ENCODE data around the gene AKAP8L. TPM values are rescaled to one million over a fixed set of nuclear protein-coding genes. Genes with fewer than 3 reads are reported as not detected.
A peak's percentile ranks its signal among the peaks of the same experiment; 100 is the strongest.

AKAP8L gene
- total and polyA plus RNA-seq, 2 of the 8 experiments (the other 6 are each of a cell fraction or from before 2014, with no cell fraction given): 75.1 to 138 TPM

DNA sequence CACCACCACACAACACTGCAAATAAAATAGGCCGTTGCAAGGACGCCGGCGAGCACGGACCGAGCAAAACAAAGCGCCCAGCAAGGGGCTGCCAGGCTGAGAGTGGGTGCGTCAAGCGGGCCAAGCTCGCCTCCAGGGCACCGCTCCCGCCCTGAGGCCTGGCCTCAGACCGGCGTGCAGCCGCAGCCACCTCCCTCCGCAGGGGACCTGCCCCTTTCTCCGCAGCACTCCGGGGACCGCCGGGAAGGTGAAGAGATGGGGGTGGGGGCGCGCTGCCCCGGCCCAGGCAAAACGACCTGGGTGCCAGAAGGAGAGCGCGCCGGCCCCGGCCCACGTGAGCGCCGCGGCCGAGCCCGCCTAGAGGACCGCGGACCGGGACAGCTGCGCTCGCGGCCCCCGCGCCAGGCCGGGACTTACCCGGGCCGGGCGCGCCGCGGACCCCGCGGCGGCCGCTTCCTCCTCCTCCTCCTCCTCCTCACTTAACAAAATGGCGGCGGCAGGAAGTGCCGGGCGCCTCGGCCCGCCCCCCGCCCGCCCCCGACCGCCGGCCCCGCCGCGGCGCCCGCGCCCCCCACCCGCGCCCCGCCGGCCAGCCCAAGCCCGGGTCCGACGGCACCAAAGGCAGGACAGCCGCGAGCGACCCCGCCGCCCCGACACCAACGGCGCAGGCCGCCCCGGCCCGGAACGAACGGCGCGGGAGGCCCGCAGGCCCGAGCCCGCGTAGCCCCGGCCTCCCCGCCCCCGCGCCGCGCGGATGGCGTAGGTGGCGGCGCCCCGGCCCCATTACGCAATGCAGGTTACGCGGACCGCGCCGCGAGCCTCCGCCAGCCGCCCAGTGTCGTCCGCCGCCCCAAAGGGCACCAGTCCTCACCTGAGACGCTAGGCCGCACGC, 87.1 kb downstream of the AKAP8L start:
- peaks cover 6% of the 10 kb centered on the region for H3K79me1 ChIP-seq (ENCODE audit: low read depth, low read length)
- H3K4me2 ChIP-seq (ENCODE audit: insufficient read depth in 1 of 2, low read depth in 2 of 2, low read length in 2 of 2): peak overlapping the region; percentile 87 to 95
- H4K20me1 ChIP-seq (replicated peaks in 1 of 2; ENCODE audit: control insufficient read depth in 1 of 2, insufficient read depth in 2 of 2, low read length in 2 of 2): peaks cover 23 to 28% of the 10 kb centered on the region in 2 experiments
- peak overlapping the region; percentile 48 for H3K18ac ChIP-seq (ENCODE audit: extremely low read depth, low read length)
- H3K4me3 ChIP-seq (ENCODE audit: extremely low read depth in 1 of 4, insufficient read depth in 2 of 4, low read depth in 3 of 4, low read length in 4 of 4): peak overlapping the region; percentile 53 to 100 (median 90)
- no peak overlapping the region for H3K14ac ChIP-seq (ENCODE audit: insufficient read length)
- peaks cover 0 to 4% (median 0%) of the 10 kb centered on the region in 4 experiments; a peak in 2 of 7 replicates for H3K4me1 ChIP-seq (replicated peaks in 1 of 4; ENCODE audit: control insufficient read depth in 3 of 4, insufficient read depth in 4 of 4, low read length in 3 of 4)
- no peak overlapping the region for H2BK20ac ChIP-seq (ENCODE audit: low read length)
- H3K56ac ChIP-seq (replicated peaks; ENCODE audit: insufficient read length, low read depth, low read length): peak overlapping the region; percentile 92
- H3K79me2 ChIP-seq (ENCODE audit: control insufficient read depth in 1 of 2, insufficient read depth in 2 of 2, low read length in 2 of 2): peaks cover 52 to 58% of the 10 kb centered on the region in 2 experiments
- no peak overlapping the region for H2AK5ac ChIP-seq (ENCODE audit: low read depth, low read length)
- no peaks in the 10 kb centered on the region for H3K27me3 ChIP-seq (replicated peaks in 1 of 4; ENCODE audit: control insufficient read depth in 3 of 4, extremely low read depth in 1 of 4, insufficient read depth in 3 of 4, low read length in 3 of 4)
- no peak overlapping the region for H2BK120ac ChIP-seq (replicated peaks; ENCODE audit: low read depth, low read length)
- H4K5ac ChIP-seq (ENCODE audit: insufficient read length, low read depth, low read length): peak overlapping the region; percentile 76
- peak overlapping the region; percentile 89 to 100 (median 92) for H3K9ac ChIP-seq (replicated peaks in 1 of 4; ENCODE audit: extremely low read depth in 1 of 4, low read depth in 3 of 4, low read length in 3 of 4)
- peaks cover 8% of the 10 kb centered on the region; the same call in 1 of the 2 replicates for H3K23me2 ChIP-seq (ENCODE audit: low read depth, low read length)
- 0% methylated on average over 26 of the region's 122 CpGs; no CpG with 5 or more reads in 1 of the 2 experiments for WGBS, 2 experiments (ENCODE audit: extremely low coverage in 1 of 2, insufficient coverage in 1 of 2, insufficient read length in 1 of 2, insufficient replicate concordance in 2 of 2, low coverage in 1 of 2, low lambda C conversion rate in 2 of 2, missing lambda C conversion rate in 1 of 2)
- H2BK5ac ChIP-seq (ENCODE audit: low read depth, low read length): peak overlapping the region; percentile 83; the same call in 1 of the 2 replicates
- ChIA-PET CTCF (ENCODE audit: partially characterized antibody) (interaction anchor here (1.3 to 2.1 kb wide), 3 partner anchors 11 to 80 kb away, joined by 3 to 5 read pairs (median 3); no protein-coding TSS in a partner anchor), POLR2A (ENCODE audit: partially characterized antibody) (interaction anchor here (0.6 to 4.5 kb wide), 18 partner anchors 9 to 113 kb away, joined by 3 to 27 read pairs (median 4); partner anchors contain the start of gene AKAP8)
- H3K23ac ChIP-seq (ENCODE audit: insufficient read length): no peak overlapping the region
- DNase-seq (ENCODE audit: low read depth in 1 of 2, low spot score in 2 of 2) (peak in 1 of 2 experiments; percentile 60), FAIRE-seq (no peak)
- no peak overlapping the region for H2BK15ac ChIP-seq (ENCODE audit: low read length)
- H4K91ac ChIP-seq (replicated peaks; ENCODE audit: insufficient read length, low read length): peak overlapping the region; percentile 84
- H4K8ac ChIP-seq (ENCODE audit: extremely low read depth, insufficient read depth, low read length): peak overlapping the region; percentile 99
- H3K36me3 ChIP-seq (ENCODE audit: control insufficient read depth in 2 of 4, insufficient read depth in 4 of 4, low read length in 3 of 4): no peaks in the 10 kb centered on the region
- H2BK12ac ChIP-seq (ENCODE audit: low read depth, low read length): peak overlapping the region; percentile 1; the same call in 1 of the 2 replicates
- H2AFZ ChIP-seq (ENCODE audit: low read length): no peak overlapping the region
- H3K27ac ChIP-seq (ENCODE audit: low read depth, low read length): peak overlapping the region; percentile 94
- H3K4ac ChIP-seq (replicated peaks; ENCODE audit: insufficient read length, low read depth, low read length): no peak overlapping the region
- H3K9me3 ChIP-seq (ENCODE audit: insufficient read depth in 2 of 2, low read depth in 1 of 2, low read length in 1 of 2): no peaks in the 10 kb centered on the region
- TF ChIP-seq GTF2F1 (IDR thresholded peaks at IDR 0.05; ENCODE audit: borderline replicate concordance, low read depth, low read length): no peak
- peak; percentile 10; the same call in 1 of the 2 replicates for TF ChIP-seq EGR1 (IDR thresholded peaks at IDR 0.05; ENCODE audit: borderline replicate concordance, low read depth, low read length)
- peak; percentile 87; the same call in 1 of the 2 replicates for TF ChIP-seq YY1 (IDR thresholded peaks at IDR 0.05; ENCODE audit: low read depth, low read length)
- no peak for TF ChIP-seq CHD2 (IDR thresholded peaks at IDR 0.05; ENCODE audit: low read length)
- TF ChIP-seq CEBPB (IDR thresholded peaks at IDR 0.05; ENCODE audit: low read depth, low read length): peak; percentile 71
- TF ChIP-seq ASH2L (IDR thresholded peaks at IDR 0.05; ENCODE audit: low read length): no peak

All from H1 (cell line).